Muscle of leg (tissue), 11 donors: ENCODE results near the gene PGF. TPM values are rescaled to one million over a fixed set of nuclear protein-coding genes. Genes with fewer than 3 reads are reported as not detected.

Experiments used
- DNase-seq: peaks from one replicate; pipeline ENCODE4 v3.0.0; 2013
- H3K27ac ChIP-seq: one replicate; pipeline ENCODE4 v1.5.1; 2013; ENCODE audit warnings: mild to moderate bottlenecking, low read length, control low read depth
- H3K27me3 ChIP-seq: one replicate; pipeline ENCODE4 v1.6.1; 2013; ENCODE audit warnings: low read length; ENCODE audit not compliant: control insufficient read depth, insufficient read depth
- H3K36me3 ChIP-seq: one replicate; pipeline ENCODE4 v1.6.1; 2013; ENCODE audit warnings: low read length; ENCODE audit not compliant: control insufficient read depth, insufficient read depth
- H3K4me1 ChIP-seq: one replicate; pipeline ENCODE4 v1.6.1; 2013; ENCODE audit warnings: low read length; ENCODE audit not compliant: control insufficient read depth, insufficient read depth
- H3K4me3 ChIP-seq: one replicate; pipeline ENCODE4 v1.5.1; 2013; ENCODE audit warnings: low read length, control low read depth
- H3K9me3 ChIP-seq: replicated peaks from 2 replicates; pipeline ENCODE4 v1.6.1; 2013; ENCODE audit warnings: low read depth, low read length; ENCODE audit not compliant: control insufficient read depth
- WGBS: methylation state at CpG from one replicate; pipeline ENCODE4 v1.1.5; 2013; ENCODE audit warnings: missing lambda C conversion rate; ENCODE audit not compliant: insufficient coverage; 5-methylcytosine and 5-hydroxymethylcytosine counted together
- polyA plus RNA-seq, 8 donors: library from polyadenylated mRNA; unstranded; fragments of 120-200 nt; gene quantifications; one replicate each; pipeline versions ENCODE4 v1.2.1 to v1.2.3, GENCODE V29; 2013; ENCODE audit warnings: inconsistent platforms in 1 of 8, low replicate concordance in 1 of 8; ENCODE audit not compliant: insufficient read length in 8 of 8, insufficient read depth in 1 of 8
- total RNA-seq: library from RNA; stranded (reverse); fragments of 120-200 nt; gene quantifications from one replicate; pipeline ENCODE4 v1.2.4, GENCODE V29; 2013

PGF gene
- total and polyA plus RNA-seq, 9 donors, result 27.0 to 47.0 (median 33.0) TPM

- no peaks in the 10 kb centered on the region for H3K36me3 ChIP-seq
- DNase-seq, result no peak
- no peak overlapping the region for H3K27ac ChIP-seq
- H3K27me3 ChIP-seq, result peaks cover 2% of the 10 kb centered on the region
- peaks cover 28% of the 10 kb centered on the region for H3K4me1 ChIP-seq
- 60% methylated on average over 15 of the region's 19 CpGs for WGBS
- H3K4me3 ChIP-seq, result peak overlapping the region; percentile 51
- H3K9me3 ChIP-seq, result no peaks in the 10 kb centered on the region
Observed at GRCh38 chr14:74921987-74922751, 33.2 kb downstream of the PGF start.

DNA sequence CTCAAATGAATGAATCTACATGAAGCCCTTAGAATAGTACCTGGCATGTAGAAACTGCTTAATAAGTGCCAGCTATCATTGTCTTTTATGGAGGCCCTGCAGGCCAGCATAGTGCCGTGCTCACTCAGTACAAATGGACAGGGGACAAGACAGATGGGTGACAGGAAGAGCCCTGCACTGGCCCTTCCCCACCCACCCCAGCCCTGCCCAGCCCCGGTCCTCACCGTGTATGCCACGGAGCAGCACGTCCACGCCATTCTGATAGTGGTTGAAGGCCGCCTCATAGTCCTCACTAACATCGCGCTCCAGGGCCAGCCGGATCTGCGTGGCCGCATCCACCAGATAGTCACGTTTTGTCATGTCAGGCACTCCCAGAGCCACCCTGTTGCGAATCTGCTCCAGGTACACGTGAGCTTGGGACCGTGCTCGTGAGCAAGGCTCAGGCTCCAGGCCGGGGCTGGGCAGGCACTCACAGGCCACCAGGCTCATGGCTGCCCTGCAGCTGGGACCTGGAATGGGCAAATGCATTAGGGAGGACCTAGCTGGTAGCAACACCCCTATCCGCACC lies 34.3 kb downstream of the PGF start:
- H3K27ac ChIP-seq, result no peak overlapping the region
- WGBS, result 90% methylated on average over 18 of the region's 19 CpGs
- DNase-seq, result no peak

GRCh38 chr14:74920281-74920680 lies 35.1 kb downstream of the PGF start:
- 77% methylated on average over 4 of the region's 4 CpGs for WGBS
- no peaks in the 10 kb centered on the region for H3K36me3 ChIP-seq
- no peak overlapping the region for H3K4me3 ChIP-seq
- H3K9me3 ChIP-seq, result no peaks in the 10 kb centered on the region
- H3K27ac ChIP-seq, result no peak overlapping the region
- H3K4me1 ChIP-seq, result peaks cover 44% of the 10 kb centered on the region
- H3K27me3 ChIP-seq, result no peaks in the 10 kb centered on the region
- DNase-seq, result no peak

More for the DNA sequence above, 34.3 kb downstream of the PGF start:
- Histone ChIP-seq H3K36me3 (no peaks in the 10 kb centered on the region), H3K27me3 (peaks cover 2% of the 10 kb centered on the region), H3K4me1 (peaks cover 39% of the 10 kb centered on the region), H3K9me3 (no peaks in the 10 kb centered on the region), H3K4me3 (no peak overlapping the region)

GRCh38 chr14:74919421-74920165 lies 35.8 kb downstream of the PGF start:
- H3K4me1 ChIP-seq, result peaks cover 44% of the 10 kb centered on the region
- H3K27me3 ChIP-seq, result no peaks in the 10 kb centered on the region
- WGBS, result 89% methylated on average over 10 of the region's 22 CpGs
- no peak for DNase-seq
- H3K36me3 ChIP-seq, result no peaks in the 10 kb centered on the region
- H3K9me3 ChIP-seq, result no peaks in the 10 kb centered on the region
- H3K4me3 ChIP-seq, result no peak overlapping the region
- no peak overlapping the region for H3K27ac ChIP-seq

DNA sequence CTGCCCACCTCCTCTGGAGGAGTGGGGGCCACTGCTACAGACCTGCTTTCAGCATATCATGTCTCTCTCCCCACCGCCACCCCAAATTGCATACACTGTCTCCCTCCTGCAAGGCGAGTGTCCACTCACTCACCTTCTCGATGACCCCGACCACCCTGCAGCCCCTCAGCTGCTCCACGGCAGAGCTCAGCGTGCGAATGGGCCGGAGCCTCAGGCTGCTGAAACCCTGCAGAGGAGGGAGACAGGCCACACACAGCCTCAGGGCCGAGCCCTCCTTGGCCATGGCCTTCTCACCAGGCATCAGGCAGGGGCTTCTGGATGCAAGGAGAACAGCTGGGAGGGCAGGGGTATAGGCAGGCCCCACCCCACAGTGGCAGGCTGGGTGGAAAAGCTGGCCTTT lies 37.0 kb downstream of the PGF start:
- Histone ChIP-seq H3K27ac (peak overlapping the region; percentile 90), H3K4me1 (peaks cover 47% of the 10 kb centered on the region), H3K9me3 (no peaks in the 10 kb centered on the region), H3K36me3 (no peaks in the 10 kb centered on the region), H3K4me3 (no peak overlapping the region), H3K27me3 (no peaks in the 10 kb centered on the region)
- WGBS, result 79% methylated on average over 9 of the region's 9 CpGs
- no peak for DNase-seq

DNA sequence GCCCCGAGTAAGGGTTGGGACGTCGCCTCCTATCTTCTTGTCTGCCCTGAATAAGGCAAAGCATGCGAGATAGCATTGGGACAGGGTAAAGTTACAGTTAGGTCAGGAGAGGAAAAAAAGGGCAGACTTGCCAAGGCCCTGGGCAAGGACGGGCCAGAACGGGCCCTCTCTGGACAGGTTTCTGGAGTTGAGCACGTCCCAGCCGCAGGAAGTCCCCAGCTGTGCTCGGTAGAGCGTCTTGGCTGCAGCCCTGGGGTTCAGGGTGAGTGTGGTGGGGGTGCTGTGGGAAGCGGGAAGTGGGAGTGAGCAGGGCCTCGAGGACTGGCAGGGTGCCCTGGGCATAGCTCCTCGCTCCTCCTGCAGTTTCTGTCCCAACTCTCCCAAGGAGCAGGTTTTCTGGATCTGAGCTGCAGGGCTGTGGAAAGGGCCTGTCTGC lies 37.7 kb downstream of the PGF start:
- Histone ChIP-seq H3K27me3 (no peaks in the 10 kb centered on the region), H3K36me3 (no peaks in the 10 kb centered on the region), H3K27ac (peak overlapping the region; percentile 90), H3K4me1 (peaks cover 42% of the 10 kb centered on the region), H3K4me3 (no peak overlapping the region), H3K9me3 (no peaks in the 10 kb centered on the region)
- 26% methylated on average over 8 of the region's 13 CpGs for WGBS
- peak; percentile 84 for DNase-seq

DNA sequence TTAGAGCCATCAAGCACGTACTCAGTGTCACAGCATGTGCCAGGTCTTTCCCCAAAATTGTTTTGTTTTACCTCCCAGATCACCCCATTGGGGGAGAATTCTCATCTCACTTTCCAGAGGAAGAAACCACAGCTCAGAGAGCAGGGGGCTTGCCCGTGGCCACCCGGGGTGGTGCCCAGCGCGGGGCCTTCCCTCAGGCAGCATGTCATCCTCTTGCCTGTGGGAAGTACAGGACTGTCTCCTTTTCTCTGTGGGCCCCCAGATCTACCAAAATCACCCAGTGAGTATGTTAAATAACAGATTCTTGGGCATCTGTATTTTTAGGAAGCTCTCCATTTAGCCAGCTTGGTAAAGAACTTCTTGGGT lies 38.2 kb downstream of the PGF start:
- 70% methylated on average over 2 of the region's 5 CpGs for WGBS
- Histone ChIP-seq H3K4me3 (no peak overlapping the region), H3K4me1 (peaks cover 37% of the 10 kb centered on the region), H3K9me3 (no peaks in the 10 kb centered on the region), H3K36me3 (no peaks in the 10 kb centered on the region), H3K27ac (peak overlapping the region; percentile 90), H3K27me3 (no peaks in the 10 kb centered on the region)
- no peak for DNase-seq

DNA sequence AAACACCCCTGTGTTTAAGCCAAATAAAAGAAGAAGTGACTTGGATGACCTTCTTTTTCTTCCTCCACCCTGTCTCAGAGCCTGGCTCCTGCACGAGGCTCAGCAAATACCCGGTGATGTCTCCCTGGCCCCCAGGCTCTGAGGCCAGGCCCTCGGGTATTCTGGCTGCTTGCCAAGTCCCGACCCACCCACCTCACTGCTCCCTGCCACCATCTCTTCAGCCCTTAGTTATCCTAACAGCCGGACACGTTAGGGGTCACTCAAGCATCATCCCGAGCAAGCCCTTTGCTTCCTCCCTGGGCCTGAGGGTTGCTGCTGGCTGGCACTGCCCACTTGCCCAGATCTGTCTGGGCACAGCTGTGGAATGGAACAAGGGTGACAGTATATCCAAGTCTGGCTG lies 39.6 kb downstream of the PGF start:
- DNase-seq, result no peak
- Histone ChIP-seq H3K4me1 (peaks cover 37% of the 10 kb centered on the region), H3K27ac (peak overlapping the region; percentile 90), H3K9me3 (no peaks in the 10 kb centered on the region), H3K4me3 (no peak overlapping the region), H3K36me3 (no peaks in the 10 kb centered on the region), H3K27me3 (no peaks in the 10 kb centered on the region)
- WGBS, result 40% methylated on average over 7 of the region's 7 CpGs

GRCh38 chr14:74915426-74915825 lies 40.0 kb downstream of the PGF start:
- WGBS, result 100% methylated on average over 1 of the region's 4 CpGs
- peaks cover 40% of the 10 kb centered on the region for H3K4me1 ChIP-seq
- no peaks in the 10 kb centered on the region for H3K9me3 ChIP-seq
- H3K4me3 ChIP-seq, result no peak overlapping the region
- no peaks in the 10 kb centered on the region for H3K27me3 ChIP-seq
- DNase-seq, result no peak
- H3K27ac ChIP-seq, result peak overlapping the region; percentile 90
- H3K36me3 ChIP-seq, result no peaks in the 10 kb centered on the region

DNA sequence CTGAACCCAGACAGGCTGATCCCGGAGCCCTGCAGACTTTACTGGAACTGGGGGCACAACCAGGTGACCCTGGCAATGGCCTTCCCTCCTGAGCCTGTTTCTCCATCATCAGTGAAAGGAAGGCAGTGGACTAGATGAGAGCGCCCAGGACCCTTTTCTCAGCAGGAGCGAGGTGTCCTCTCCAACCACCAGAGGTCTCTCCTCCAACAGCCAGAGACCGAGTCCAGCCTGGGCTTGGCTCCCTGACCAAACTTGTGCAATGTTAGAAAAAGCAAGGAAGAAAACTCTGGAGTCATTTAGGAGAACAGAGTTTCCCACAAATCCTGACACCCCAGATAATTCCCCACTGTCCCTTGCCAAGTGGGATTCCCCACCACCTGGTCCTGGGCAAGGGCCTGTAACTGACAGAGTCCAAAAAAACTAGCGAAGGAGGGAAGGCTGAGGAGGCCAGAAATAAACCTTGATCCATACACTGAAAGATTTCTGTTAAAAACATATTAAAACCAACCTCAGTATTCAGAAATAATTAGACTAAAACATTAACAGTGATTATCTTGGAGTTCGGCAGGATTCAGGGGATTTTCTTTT lies 41.3 kb downstream of the PGF start:
- WGBS, result 71% methylated on average over 1 of the region's 6 CpGs
- Histone ChIP-seq H3K36me3 (no peaks in the 10 kb centered on the region), H3K27me3 (no peaks in the 10 kb centered on the region), H3K4me1 (peaks cover 45% of the 10 kb centered on the region), H3K9me3 (no peaks in the 10 kb centered on the region), H3K4me3 (no peak overlapping the region), H3K27ac (peak overlapping the region; percentile 90)
- peak; percentile 94 for DNase-seq
